Measurements from ENCODE around the gene HADHA. TPM values are rescaled to one million over a fixed set of nuclear protein-coding genes. Genes with fewer than 3 reads are reported as not detected.

Gene HADHA
- total RNA-seq, 1 experiment from 2014 or later: 101 TPM

DNA sequence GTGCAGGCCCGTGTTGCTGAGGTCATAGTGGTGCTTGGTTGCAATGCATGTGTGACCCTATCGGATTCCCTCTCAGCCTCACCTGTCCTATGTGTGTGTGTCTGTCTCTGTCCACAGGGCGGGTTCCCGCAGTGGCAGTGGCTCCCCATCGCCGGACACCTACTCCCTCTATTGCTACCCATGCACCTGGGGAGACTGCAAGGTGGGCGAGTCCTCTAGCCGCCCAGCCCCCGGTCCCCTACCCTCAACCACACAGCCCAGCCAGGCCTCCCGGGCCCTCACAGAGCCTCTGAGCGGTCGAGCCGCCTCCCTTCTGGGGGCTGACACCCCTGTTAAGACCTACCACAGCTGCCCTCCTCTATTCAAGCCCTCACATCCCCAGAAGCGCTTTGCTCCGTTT is 57.3 kb downstream of the HADHA start:
- Histone ChIP-seq H3K9me2 (ENCODE audit: insufficient read depth) (no peaks in the 10 kb centered on the region), H3K4me1 (ENCODE audit: control insufficient read depth in 1 of 2, insufficient read depth in 2 of 2, low read length in 2 of 2) (peaks cover 0 to 9% of the 10 kb centered on the region in 2 experiments; a peak in 1 of 4 replicates), H3K27ac (ENCODE audit: low read depth, low read length) (no peak overlapping the region), H3K9me3 (ENCODE audit: control insufficient read depth in 1 of 2, insufficient read depth in 1 of 2, low read depth in 1 of 2, low read length in 2 of 2) (no peaks in the 10 kb centered on the region), H4K20me1 (ENCODE audit: insufficient read depth) (no peaks in the 10 kb centered on the region), H2AFZ (ENCODE audit: low read depth, low read length, poor library complexity, severe bottlenecking) (no peak overlapping the region), H3K4me2 (ENCODE audit: low read length) (no peak overlapping the region), H3K4me3 (replicated peaks in 1 of 2; ENCODE audit: low read depth in 1 of 2, low read length in 2 of 2) (no peak overlapping the region), H3K79me2 (ENCODE audit: insufficient read depth, low read length) (no peaks in the 10 kb centered on the region), H3K36me3 (ENCODE audit: control insufficient read depth in 1 of 2, insufficient read depth in 2 of 2, low read length in 2 of 2) (no peaks in the 10 kb centered on the region), H3K9ac (ENCODE audit: low read length) (no peak overlapping the region), H3K27me3 (ENCODE audit: insufficient read depth, low read length) (no peaks in the 10 kb centered on the region)
- intact Hi-C loops (cut with micrococcal nuclease): no loop called here
- TF ChIP-seq EZH2phosphoT487 (IDR thresholded peaks at IDR 0.05; ENCODE audit: borderline replicate concordance): no peak
- no peak for TF ChIP-seq JUND (IDR thresholded peaks at IDR 0.05)
- no peak for TF ChIP-seq ZNF274 (IDR thresholded peaks at IDR 0.05; ENCODE audit: low read depth, low read length)
- TF ChIP-seq, protein P1, sequence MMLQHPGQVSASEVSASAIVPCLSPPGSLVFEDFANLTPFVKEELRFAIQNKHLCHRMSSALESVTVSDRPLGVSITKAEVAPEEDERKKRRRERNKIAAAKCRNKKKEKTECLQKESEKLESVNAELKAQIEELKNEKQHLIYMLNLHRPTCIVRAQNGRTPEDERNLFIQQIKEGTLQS (IDR thresholded peaks at IDR 0.05): no peak
- no peak for TF ChIP-seq FOSL1 (IDR thresholded peaks at IDR 0.05; ENCODE audit: low read depth)
- TF ChIP-seq POLR2A (IDR thresholded peaks at IDR 0.05; ENCODE audit: borderline replicate concordance, extremely low read depth, insufficient read depth, insufficient read length): no peak
- no peak for TF ChIP-seq SIN3A (IDR thresholded peaks at IDR 0.05; ENCODE audit: low read depth)
- no peak for TF ChIP-seq SP1 (IDR thresholded peaks at IDR 0.05; ENCODE audit: low read depth)
- DNase-seq (ENCODE audit: low read depth, low spot score) (no peak), ATAC-seq (no peak)
- RAD21 ChIA-PET (ENCODE audit: low non-redundant PET in 1 of 2, low total read pairs in 2 of 2, uncharacterized antibody in 2 of 2, unreplicated experiment in 2 of 2): no interaction called here
- POLR2A ChIA-PET: no interaction called here
- CTCF ChIA-PET: no interaction called here
- no TSS peak for BruUV-seq (replicated peaks)

DNA sequence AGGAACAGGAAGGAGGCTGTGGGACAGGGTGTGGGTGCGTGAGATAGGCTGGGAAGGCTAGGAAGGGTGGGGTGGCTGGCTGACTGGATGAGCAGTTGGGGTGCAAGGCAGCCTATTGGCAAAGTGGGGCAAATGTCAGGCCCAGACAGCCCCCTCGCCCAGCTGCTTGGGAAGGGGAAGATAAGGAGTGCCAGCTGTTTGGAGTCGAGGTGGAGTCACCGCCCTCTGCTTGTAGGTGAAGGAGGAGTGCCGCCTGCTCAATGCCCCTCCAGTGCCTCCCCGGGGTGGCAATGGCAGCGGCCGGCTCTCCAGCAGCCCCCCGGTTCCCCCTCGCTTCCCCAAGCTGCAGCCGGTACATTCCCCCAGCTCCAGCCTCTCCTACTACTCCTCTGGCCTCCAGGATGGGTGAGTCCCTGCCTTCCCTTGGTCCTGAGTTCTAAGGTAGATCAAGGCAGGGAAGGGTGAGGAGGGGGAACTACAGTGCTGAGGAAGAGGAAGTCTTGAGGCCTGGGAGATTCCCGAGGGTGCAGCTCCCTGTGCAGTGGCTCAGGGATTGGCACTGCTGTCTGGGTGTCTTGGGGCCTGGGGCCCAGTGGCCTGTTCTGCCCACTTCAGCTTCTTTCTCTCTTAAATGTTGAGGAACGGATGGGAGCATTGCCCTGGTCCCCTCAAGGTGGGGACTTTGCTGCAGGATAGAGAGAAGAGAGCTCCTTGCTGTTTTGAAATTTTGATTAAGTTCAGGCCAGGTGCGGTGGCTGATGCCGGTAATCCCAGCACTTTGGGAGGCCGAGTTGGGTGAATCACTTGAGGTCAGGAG is 58.3 kb downstream of the HADHA start:
- Histone ChIP-seq H3K36me3 (ENCODE audit: control insufficient read depth in 1 of 2, insufficient read depth in 2 of 2, low read length in 2 of 2) (no peaks in the 10 kb centered on the region), H3K79me2 (ENCODE audit: insufficient read depth, low read length) (no peaks in the 10 kb centered on the region), H3K27me3 (ENCODE audit: insufficient read depth, low read length) (no peaks in the 10 kb centered on the region), H3K4me3 (replicated peaks in 1 of 2; ENCODE audit: low read depth in 1 of 2, low read length in 2 of 2) (peak overlapping the region in 1 of 2 experiments; percentile 58; a peak in 2 of 4 replicates), H2AFZ (ENCODE audit: low read depth, low read length, poor library complexity, severe bottlenecking) (no peak overlapping the region), H3K9me2 (ENCODE audit: insufficient read depth) (no peaks in the 10 kb centered on the region), H4K20me1 (ENCODE audit: insufficient read depth) (no peaks in the 10 kb centered on the region), H3K27ac (ENCODE audit: low read depth, low read length) (no peak overlapping the region), H3K4me2 (ENCODE audit: low read length) (peak overlapping the region; percentile 71), H3K4me1 (ENCODE audit: control insufficient read depth in 1 of 2, insufficient read depth in 2 of 2, low read length in 2 of 2) (peaks cover 0 to 9% of the 10 kb centered on the region in 2 experiments; a peak in 1 of 4 replicates), H3K9ac (ENCODE audit: low read length) (peak overlapping the region; percentile 65; the same call in 1 of the 2 replicates), H3K9me3 (ENCODE audit: control insufficient read depth in 1 of 2, insufficient read depth in 1 of 2, low read depth in 1 of 2, low read length in 2 of 2) (no peaks in the 10 kb centered on the region)
- CTCF ChIA-PET: no interaction called here
- ATAC-seq (no peak), DNase-seq (ENCODE audit: low read depth, low spot score) (no peak)
- RAD21 ChIA-PET (ENCODE audit: low non-redundant PET in 1 of 2, low total read pairs in 2 of 2, uncharacterized antibody in 2 of 2, unreplicated experiment in 2 of 2): no interaction called here
- no TSS peak for BruUV-seq (replicated peaks)
- TF ChIP-seq ZFX (IDR thresholded peaks at IDR 0.05): no peak
- no peak for TF ChIP-seq SP1 (IDR thresholded peaks at IDR 0.05; ENCODE audit: low read depth)
- TF ChIP-seq EZH2phosphoT487 (IDR thresholded peaks at IDR 0.05; ENCODE audit: borderline replicate concordance): no peak
- TF ChIP-seq CBX3 (IDR thresholded peaks at IDR 0.05; ENCODE audit: low read depth): no peak
- no peak for TF ChIP-seq JUND (IDR thresholded peaks at IDR 0.05)
- no peak for TF ChIP-seq FOSL1 (IDR thresholded peaks at IDR 0.05; ENCODE audit: low read depth)
- TF ChIP-seq, protein P2, sequence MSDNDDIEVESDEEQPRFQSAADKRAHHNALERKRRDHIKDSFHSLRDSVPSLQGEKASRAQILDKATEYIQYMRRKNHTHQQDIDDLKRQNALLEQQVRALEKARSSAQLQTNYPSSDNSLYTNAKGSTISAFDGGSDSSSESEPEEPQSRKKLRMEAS (IDR thresholded peaks at IDR 0.05): no peak
- TF ChIP-seq, protein P3, sequence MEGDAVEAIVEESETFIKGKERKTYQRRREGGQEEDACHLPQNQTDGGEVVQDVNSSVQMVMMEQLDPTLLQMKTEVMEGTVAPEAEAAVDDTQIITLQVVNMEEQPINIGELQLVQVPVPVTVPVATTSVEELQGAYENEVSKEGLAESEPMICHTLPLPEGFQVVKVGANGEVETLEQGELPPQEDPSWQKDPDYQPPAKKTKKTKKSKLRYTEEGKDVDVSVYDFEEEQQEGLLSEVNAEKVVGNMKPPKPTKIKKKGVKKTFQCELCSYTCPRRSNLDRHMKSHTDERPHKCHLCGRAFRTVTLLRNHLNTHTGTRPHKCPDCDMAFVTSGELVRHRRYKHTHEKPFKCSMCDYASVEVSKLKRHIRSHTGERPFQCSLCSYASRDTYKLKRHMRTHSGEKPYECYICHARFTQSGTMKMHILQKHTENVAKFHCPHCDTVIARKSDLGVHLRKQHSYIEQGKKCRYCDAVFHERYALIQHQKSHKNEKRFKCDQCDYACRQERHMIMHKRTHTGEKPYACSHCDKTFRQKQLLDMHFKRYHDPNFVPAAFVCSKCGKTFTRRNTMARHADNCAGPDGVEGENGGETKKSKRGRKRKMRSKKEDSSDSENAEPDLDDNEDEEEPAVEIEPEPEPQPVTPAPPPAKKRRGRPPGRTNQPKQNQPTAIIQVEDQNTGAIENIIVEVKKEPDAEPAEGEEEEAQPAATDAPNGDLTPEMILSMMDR (IDR thresholded peaks at IDR 0.05 in 2 of 3, conservative IDR thresholded peaks at IDR 0.05 in 1 of 3; ENCODE audit: borderline replicate concordance in 1 of 3, insufficient read depth in 1 of 3, low read depth in 2 of 3, low read length in 2 of 3): no peak
- intact Hi-C loops (cut with micrococcal nuclease): no loop called here
- POLR2A ChIA-PET: no interaction called here

All from HCT116 (cell line).